Mesodermal cell (in vitro differentiated cells): ENCODE results near the gene CLK4.

Experiments used
- H3K27ac ChIP-seq: 2 replicates; pipeline ENCODE4 v1.7.0; 2013; ENCODE audit warnings: mild to moderate bottlenecking, low read depth, low read length, moderate library complexity; ENCODE audit not compliant: severe bottlenecking
- H3K36me3 ChIP-seq: 2 replicates; pipeline ENCODE4 v1.7.1; 2013; ENCODE audit warnings: mild to moderate bottlenecking, low read length, moderate library complexity; ENCODE audit not compliant: control insufficient read depth, insufficient read depth
- H3K4me1 ChIP-seq: one replicate; pipeline ENCODE4 v1.7.1; 2013; ENCODE audit warnings: mild to moderate bottlenecking, low read length; ENCODE audit not compliant: insufficient read depth, control insufficient read depth, poor library complexity, severe bottlenecking
- H3K4me3 ChIP-seq: 2 replicates; pipeline ENCODE4 v1.7.0; 2013; ENCODE audit warnings: low read length, control low read depth, mild to moderate bottlenecking; ENCODE audit not compliant: insufficient read depth, poor library complexity, severe bottlenecking; ENCODE audit errors: extremely low read depth
- H3K9me3 ChIP-seq: 2 replicates; pipeline ENCODE4 v1.7.1; 2013; ENCODE audit warnings: mild to moderate bottlenecking, low read length, moderate library complexity; ENCODE audit not compliant: control insufficient read depth
- WGBS, 2 experiments: methylation state at CpG; one replicate each; pipeline ENCODE4 v1.1.5; 2013; ENCODE audit warnings: missing lambda C conversion rate in 2 of 2; ENCODE audit not compliant: insufficient coverage in 2 of 2; 5-methylcytosine and 5-hydroxymethylcytosine counted together

Gene CLK4

GRCh38 chr5:178662541-178662860, 35.7 kb upstream of the CLK4 start:
- H3K4me1 ChIP-seq = no peaks in the 10 kb centered on the region
- no peak overlapping the region for H3K4me3 ChIP-seq
- WGBS, 2 experiments = 89 to 93% methylated on average over 7 to 9 of the region's 10 CpGs
- no peaks in the 10 kb centered on the region for H3K36me3 ChIP-seq
- H3K9me3 ChIP-seq = peaks cover 11% of the 10 kb centered on the region
- no peak overlapping the region for H3K27ac ChIP-seq

GRCh38 chr5:178661836-178662540, 35.1 kb upstream of the CLK4 start:
- Histone ChIP-seq H3K9me3 (peaks cover 11% of the 10 kb centered on the region), H3K36me3 (no peaks in the 10 kb centered on the region), H3K27ac (no peak overlapping the region), H3K4me3 (no peak overlapping the region), H3K4me1 (no peaks in the 10 kb centered on the region)
- WGBS, 2 experiments = 90 to 94% methylated on average over 15 to 21 of the region's 21 CpGs

- H3K4me1 ChIP-seq = no peaks in the 10 kb centered on the region
- no peak overlapping the region for H3K4me3 ChIP-seq
- no peaks in the 10 kb centered on the region for H3K36me3 ChIP-seq
- no peak overlapping the region for H3K27ac ChIP-seq
- WGBS, 2 experiments = 89 to 96% methylated on average over 3 of the region's 7 CpGs
- peaks cover 5% of the 10 kb centered on the region for H3K9me3 ChIP-seq
Measured at GRCh38 chr5:178651046-178651810, 24.4 kb upstream of the CLK4 start.

- no peaks in the 10 kb centered on the region for H3K4me1 ChIP-seq
- no peak overlapping the region for H3K27ac ChIP-seq
- no peaks in the 10 kb centered on the region for H3K36me3 ChIP-seq
- no peak overlapping the region for H3K4me3 ChIP-seq
- WGBS, 2 experiments = 83 to 84% methylated on average over 4 of the region's 5 CpGs
- peaks cover 5% of the 10 kb centered on the region for H3K9me3 ChIP-seq
Measured at GRCh38 chr5:178650214-178650613, 23.4 kb upstream of the CLK4 start.

GRCh38 chr5:178649580-178649979, 22.7 kb upstream of the CLK4 start:
- WGBS, 2 experiments = 92% methylated on average over 3 of the region's 3 CpGs
- peaks cover 5% of the 10 kb centered on the region for H3K9me3 ChIP-seq

GRCh38 chr5:178644826-178645545, 18.1 kb upstream of the CLK4 start:
- Histone ChIP-seq H3K36me3 (no peaks in the 10 kb centered on the region), H3K9me3 (peaks cover 14% of the 10 kb centered on the region), H3K4me3 (no peak overlapping the region), H3K4me1 (no peaks in the 10 kb centered on the region), H3K27ac (no peak overlapping the region)
- WGBS, 2 experiments = 75 to 76% methylated on average over 5 to 7 of the region's 7 CpGs

More at GRCh38 chr5:178649580-178649979, 22.7 kb upstream of the CLK4 start:
- Histone ChIP-seq H3K36me3 (no peaks in the 10 kb centered on the region), H3K4me3 (no peak overlapping the region), H3K4me1 (no peaks in the 10 kb centered on the region), H3K27ac (no peak overlapping the region)

GRCh38 chr5:178642351-178642909, 15.6 kb upstream of the CLK4 start:
- Histone ChIP-seq H3K36me3 (no peaks in the 10 kb centered on the region), H3K4me3 (no peak overlapping the region), H3K27ac (no peak overlapping the region), H3K9me3 (peaks cover 14% of the 10 kb centered on the region), H3K4me1 (no peaks in the 10 kb centered on the region)
- WGBS, 2 experiments = 100% methylated on average over 1 of the region's 1 CpG

- 72 to 74% methylated on average over 8 of the region's 9 CpGs for WGBS, 2 experiments
- Histone ChIP-seq H3K27ac (no peak overlapping the region), H3K9me3 (peaks cover 14% of the 10 kb centered on the region)
Measured at GRCh38 chr5:178641711-178642110, 14.9 kb upstream of the CLK4 start.

GRCh38 chr5:178640331-178641045, 13.6 kb upstream of the CLK4 start:
- H3K9me3 ChIP-seq = peaks cover 14% of the 10 kb centered on the region
- H3K36me3 ChIP-seq = no peaks in the 10 kb centered on the region
- no peaks in the 10 kb centered on the region for H3K4me1 ChIP-seq
- WGBS, 2 experiments = 83 to 91% methylated on average over 11 to 13 of the region's 13 CpGs
- no peak overlapping the region for H3K4me3 ChIP-seq
- H3K27ac ChIP-seq = no peak overlapping the region

More at GRCh38 chr5:178641711-178642110, 14.9 kb upstream of the CLK4 start:
- Histone ChIP-seq H3K4me3 (no peak overlapping the region), H3K4me1 (no peaks in the 10 kb centered on the region), H3K36me3 (no peaks in the 10 kb centered on the region)

GRCh38 chr5:178637356-178638074, 10.7 kb upstream of the CLK4 start:
- 68 to 89% methylated on average over 6 to 8 of the region's 9 CpGs for WGBS, 2 experiments
- no peak overlapping the region for H3K27ac ChIP-seq
- no peaks in the 10 kb centered on the region for H3K4me1 ChIP-seq
- peaks cover 10% of the 10 kb centered on the region for H3K9me3 ChIP-seq
- no peaks in the 10 kb centered on the region for H3K36me3 ChIP-seq
- no peak overlapping the region for H3K4me3 ChIP-seq
